ENCODE data around the gene DENND2A. TPM values are rescaled to one million over a fixed set of nuclear protein-coding genes. Genes with fewer than 3 reads are reported as not detected.

DENND2A gene
- total RNA-seq, 1 experiment from 2014 or later, result 10.0 TPM

DNA sequence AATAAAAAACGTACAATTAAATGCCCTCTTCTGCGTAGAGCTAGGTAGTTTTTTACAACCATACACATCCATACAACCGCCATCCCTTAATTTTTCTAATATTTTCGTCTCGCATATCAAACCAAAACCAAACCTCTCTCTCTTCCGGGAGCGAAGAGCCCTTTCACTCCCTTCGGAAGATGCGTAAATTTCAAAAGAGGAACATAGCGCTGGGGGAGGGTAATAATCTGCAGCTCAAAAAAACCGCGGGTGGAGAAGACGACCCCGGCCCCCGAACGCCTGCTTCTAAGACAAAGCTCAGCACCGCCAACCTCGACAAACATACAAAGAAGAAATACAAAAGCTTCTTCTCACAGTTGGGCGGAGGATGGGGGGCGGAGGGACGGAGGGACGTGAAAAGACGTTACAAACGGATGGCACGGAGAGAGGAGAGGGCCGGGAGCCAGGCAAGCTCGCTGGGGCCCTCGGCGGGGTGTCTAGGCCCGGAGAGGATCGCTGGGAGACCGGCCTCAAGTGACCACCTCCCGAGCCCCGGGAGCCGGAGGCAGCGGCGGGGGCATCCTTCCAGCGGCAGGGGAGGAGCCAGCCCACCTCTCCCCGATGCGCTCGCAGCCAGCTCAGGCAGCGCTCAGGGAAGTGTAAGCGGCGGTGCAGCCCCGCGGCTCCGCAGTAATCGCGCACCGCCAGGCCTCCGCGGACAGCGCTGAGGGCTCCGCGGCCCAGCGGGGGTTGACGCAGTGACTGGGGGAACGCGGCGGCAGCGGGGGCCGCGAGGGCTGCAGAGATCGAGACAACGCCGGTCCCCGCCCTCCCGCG lies 162.2 kb downstream of the DENND2A start:
- POLR2A ChIA-PET, result interaction anchor here (0.7 to 1.0 kb wide), 4 partner anchors 29 to 175 kb away, joined by 3 to 4 read pairs (median 3); partner anchors contain the start of gene RAB19
- Mint-ChIP-seq H3K4me3 (peak overlapping the region; percentile 97), H3K27me3 (ENCODE audit: low read depth) (no peaks in the 10 kb centered on the region), H3K4me1 (peaks cover 43% of the 10 kb centered on the region), H3K36me3 (no peaks in the 10 kb centered on the region), H3K27ac (peak overlapping the region; percentile 86), H3K9me3 (no peaks in the 10 kb centered on the region)
- DNase-seq (ENCODE audit: low spot score) (no peak), ATAC-seq (peak; percentile 19)
- CTCF ChIA-PET, result interaction anchor here (0.9 to 1.7 kb wide), 2 partner anchors 163 to 167 kb away, joined by 4 to 5 read pairs; partner anchors contain the start of gene DENND2A
- TF ChIP-seq FOXK1 (CRISPR knock-in tag; IDR thresholded peaks at IDR 0.05) (no peak), ZNF281 (CRISPR knock-in tag; IDR thresholded peaks at IDR 0.05) (no peak), ZNF219 (CRISPR knock-in tag; IDR thresholded peaks at IDR 0.05; ENCODE audit: borderline replicate concordance) (0 out of 2 replicates have a peak, but pooled peaks have one; percentile 52), NR3C1 (CRISPR knock-in tag; conservative IDR thresholded peaks at IDR 0.05; ENCODE audit: low read depth) (no peak), PRDM15 (CRISPR knock-in tag; IDR thresholded peaks at IDR 0.05) (no peak), ZBTB21 (CRISPR knock-in tag; IDR thresholded peaks at IDR 0.05; ENCODE audit: borderline replicate concordance) (no peak), NR2C2 (CRISPR knock-in tag; IDR thresholded peaks at IDR 0.05) (no peak), ZNF263 (CRISPR knock-in tag; IDR thresholded peaks at IDR 0.05; ENCODE audit: low read depth) (0 out of 2 replicates have a peak, but pooled peaks have one; percentile 42), PRRX2 (CRISPR knock-in tag; IDR thresholded peaks at IDR 0.05) (no peak), USF1 (CRISPR knock-in tag; IDR thresholded peaks at IDR 0.05) (0 out of 2 replicates have a peak, but pooled peaks have one; percentile 17), TCF7 (CRISPR knock-in tag; IDR thresholded peaks at IDR 0.05; ENCODE audit: low read depth) (no peak), FOXP1 (CRISPR knock-in tag; IDR thresholded peaks at IDR 0.05; ENCODE audit: borderline replicate concordance) (no peak), HMGXB4 (CRISPR knock-in tag; IDR thresholded peaks at IDR 0.05) (peak; percentile 49), MLX (CRISPR knock-in tag; IDR thresholded peaks at IDR 0.05) (no peak), ELF4 (CRISPR knock-in tag; IDR thresholded peaks at IDR 0.05; ENCODE audit: low read depth) (no peak), HMGA2 (CRISPR knock-in tag; IDR thresholded peaks at IDR 0.05) (no peak)
- TF ChIP-seq, protein P1, sequence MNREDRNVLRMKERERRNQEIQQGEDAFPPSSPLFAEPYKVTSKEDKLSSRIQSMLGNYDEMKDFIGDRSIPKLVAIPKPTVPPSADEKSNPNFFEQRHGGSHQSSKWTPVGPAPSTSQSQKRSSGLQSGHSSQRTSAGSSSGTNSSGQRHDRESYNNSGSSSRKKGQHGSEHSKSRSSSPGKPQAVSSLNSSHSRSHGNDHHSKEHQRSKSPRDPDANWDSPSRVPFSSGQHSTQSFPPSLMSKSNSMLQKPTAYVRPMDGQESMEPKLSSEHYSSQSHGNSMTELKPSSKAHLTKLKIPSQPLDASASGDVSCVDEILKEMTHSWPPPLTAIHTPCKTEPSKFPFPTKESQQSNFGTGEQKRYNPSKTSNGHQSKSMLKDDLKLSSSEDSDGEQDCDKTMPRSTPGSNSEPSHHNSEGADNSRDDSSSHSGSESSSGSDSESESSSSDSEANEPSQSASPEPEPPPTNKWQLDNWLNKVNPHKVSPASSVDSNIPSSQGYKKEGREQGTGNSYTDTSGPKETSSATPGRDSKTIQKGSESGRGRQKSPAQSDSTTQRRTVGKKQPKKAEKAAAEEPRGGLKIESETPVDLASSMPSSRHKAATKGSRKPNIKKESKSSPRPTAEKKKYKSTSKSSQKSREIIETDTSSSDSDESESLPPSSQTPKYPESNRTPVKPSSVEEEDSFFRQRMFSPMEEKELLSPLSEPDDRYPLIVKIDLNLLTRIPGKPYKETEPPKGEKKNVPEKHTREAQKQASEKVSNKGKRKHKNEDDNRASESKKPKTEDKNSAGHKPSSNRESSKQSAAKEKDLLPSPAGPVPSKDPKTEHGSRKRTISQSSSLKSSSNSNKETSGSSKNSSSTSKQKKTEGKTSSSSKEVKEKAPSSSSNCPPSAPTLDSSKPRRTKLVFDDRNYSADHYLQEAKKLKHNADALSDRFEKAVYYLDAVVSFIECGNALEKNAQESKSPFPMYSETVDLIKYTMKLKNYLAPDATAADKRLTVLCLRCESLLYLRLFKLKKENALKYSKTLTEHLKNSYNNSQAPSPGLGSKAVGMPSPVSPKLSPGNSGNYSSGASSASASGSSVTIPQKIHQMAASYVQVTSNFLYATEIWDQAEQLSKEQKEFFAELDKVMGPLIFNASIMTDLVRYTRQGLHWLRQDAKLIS (CRISPR knock-in tag; IDR thresholded peaks at IDR 0.05; ENCODE audit: borderline replicate concordance), result no peak
- TF ChIP-seq, protein P2, sequence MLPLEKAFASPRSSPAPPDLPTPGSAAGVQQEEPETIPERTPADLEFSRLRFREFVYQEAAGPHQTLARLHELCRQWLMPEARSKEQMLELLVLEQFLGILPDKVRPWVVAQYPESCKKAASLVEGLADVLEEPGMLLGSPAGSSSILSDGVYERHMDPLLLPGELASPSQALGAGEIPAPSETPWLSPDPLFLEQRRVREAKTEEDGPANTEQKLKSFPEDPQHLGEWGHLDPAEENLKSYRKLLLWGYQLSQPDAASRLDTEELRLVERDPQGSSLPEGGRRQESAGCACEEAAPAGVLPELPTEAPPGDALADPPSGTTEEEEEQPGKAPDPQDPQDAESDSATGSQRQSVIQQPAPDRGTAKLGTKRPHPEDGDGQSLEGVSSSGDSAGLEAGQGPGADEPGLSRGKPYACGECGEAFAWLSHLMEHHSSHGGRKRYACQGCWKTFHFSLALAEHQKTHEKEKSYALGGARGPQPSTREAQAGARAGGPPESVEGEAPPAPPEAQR (CRISPR knock-in tag; IDR thresholded peaks at IDR 0.05), result no peak
- TF ChIP-seq, protein P3, sequence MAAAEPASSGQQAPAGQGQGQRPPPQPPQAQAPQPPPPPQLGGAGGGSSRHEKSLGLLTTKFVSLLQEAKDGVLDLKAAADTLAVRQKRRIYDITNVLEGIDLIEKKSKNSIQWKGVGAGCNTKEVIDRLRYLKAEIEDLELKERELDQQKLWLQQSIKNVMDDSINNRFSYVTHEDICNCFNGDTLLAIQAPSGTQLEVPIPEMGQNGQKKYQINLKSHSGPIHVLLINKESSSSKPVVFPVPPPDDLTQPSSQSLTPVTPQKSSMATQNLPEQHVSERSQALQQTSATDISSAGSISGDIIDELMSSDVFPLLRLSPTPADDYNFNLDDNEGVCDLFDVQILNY (CRISPR knock-in tag; IDR thresholded peaks at IDR 0.05), result no peak
